ENCODE data around the gene PIN4.

GRCh38 chrX:72142094-72142793, 39.3 kb upstream of the PIN4 start:
- TF ChIP-seq POLR2A (IDR thresholded peaks at IDR 0.05; ENCODE audit: extremely low read depth, insufficient read length) (no peak), MAX (IDR thresholded peaks at IDR 0.05; ENCODE audit: low read depth, low read length) (no peak)
- TF ChIP-seq, protein P1, sequence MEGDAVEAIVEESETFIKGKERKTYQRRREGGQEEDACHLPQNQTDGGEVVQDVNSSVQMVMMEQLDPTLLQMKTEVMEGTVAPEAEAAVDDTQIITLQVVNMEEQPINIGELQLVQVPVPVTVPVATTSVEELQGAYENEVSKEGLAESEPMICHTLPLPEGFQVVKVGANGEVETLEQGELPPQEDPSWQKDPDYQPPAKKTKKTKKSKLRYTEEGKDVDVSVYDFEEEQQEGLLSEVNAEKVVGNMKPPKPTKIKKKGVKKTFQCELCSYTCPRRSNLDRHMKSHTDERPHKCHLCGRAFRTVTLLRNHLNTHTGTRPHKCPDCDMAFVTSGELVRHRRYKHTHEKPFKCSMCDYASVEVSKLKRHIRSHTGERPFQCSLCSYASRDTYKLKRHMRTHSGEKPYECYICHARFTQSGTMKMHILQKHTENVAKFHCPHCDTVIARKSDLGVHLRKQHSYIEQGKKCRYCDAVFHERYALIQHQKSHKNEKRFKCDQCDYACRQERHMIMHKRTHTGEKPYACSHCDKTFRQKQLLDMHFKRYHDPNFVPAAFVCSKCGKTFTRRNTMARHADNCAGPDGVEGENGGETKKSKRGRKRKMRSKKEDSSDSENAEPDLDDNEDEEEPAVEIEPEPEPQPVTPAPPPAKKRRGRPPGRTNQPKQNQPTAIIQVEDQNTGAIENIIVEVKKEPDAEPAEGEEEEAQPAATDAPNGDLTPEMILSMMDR (IDR thresholded peaks at IDR 0.05; ENCODE audit: low read depth, low read length): no peak

All from NB4 (cell line).